Caki2 (cell line): ENCODE results near the gene MYLK3. TPM values are rescaled to one million over a fixed set of nuclear protein-coding genes. Genes with fewer than 3 reads are reported as not detected.
"Not testable (repeated sequence)": the region's sequence is repeated elsewhere in the genome, so short reads cannot be mapped to it uniquely, and the experiment has no call there.

Experiments used
- DNase-seq: peaks from one replicate; pipeline ENCODE4 v3.0.0-alpha.2; 2015; ENCODE audit warnings: low read depth
- in situ Hi-C: cut with HindIII; loops from 2 replicates; pipeline ENCODE4 v1.10.0; 2016; ENCODE audit warnings: low sequenced_read_pairs, low pct_unique_long_range_greater_than_20kb, mixed read lengths
- total RNA-seq: library from RNA; depleted of rRNA; stranded (reverse); fragments of >200 nt; shearing (Covaris generic); gene quantifications from 2 replicates; pipeline ENCODE4 v1.2.3, GENCODE V29; 2014; ENCODE audit warnings: low replicate concordance

MYLK3 gene
- total RNA-seq, 1 experiment from 2014 or later = not detected

- DNase-seq = no peak
- in situ Hi-C loops = no loop called here
Measured at GRCh38 chr16:46709469-46710005, 38.6 kb downstream of the MYLK3 start.

- DNase-seq = no peak
- in situ Hi-C loops = no loop called here
Measured at GRCh38 chr16:46706642-46707041, 41.5 kb downstream of the MYLK3 start.

- in situ Hi-C loops = no loop called here
- DNase-seq = no peak
Measured at GRCh38 chr16:46702030-46702429, 46.1 kb downstream of the MYLK3 start.

GRCh38 chr16:46701615-46702014 lies 46.5 kb downstream of the MYLK3 start:
- no peak for DNase-seq
- in situ Hi-C loops = no loop called here

GRCh38 chr16:46700048-46700447 lies 48.1 kb downstream of the MYLK3 start:
- no peak for DNase-seq

DNA sequence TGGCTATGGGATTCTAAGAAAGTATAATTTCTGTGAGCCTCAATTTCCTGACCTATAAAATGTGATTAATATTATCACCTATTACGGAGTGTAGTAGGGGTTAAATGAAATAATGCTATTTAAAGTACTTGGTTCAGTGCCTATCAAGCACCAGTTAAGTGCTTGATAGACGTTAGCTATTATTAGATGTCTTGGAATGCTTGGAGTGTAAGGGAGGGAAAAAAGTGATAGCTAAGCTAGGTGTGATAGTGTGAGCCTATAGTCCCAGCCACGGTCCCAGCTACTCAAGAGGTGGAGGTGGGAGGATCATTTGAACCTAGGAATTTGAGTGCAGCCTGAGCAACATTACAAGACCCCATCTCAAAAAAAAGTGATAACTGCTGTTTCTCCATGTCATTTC lies 51.2 kb downstream of the MYLK3 start:
- in situ Hi-C loops = no loop called here
- DNase-seq = no peak

More at GRCh38 chr16:46700048-46700447, 48.1 kb downstream of the MYLK3 start:
- in situ Hi-C loops = no loop called here

DNA sequence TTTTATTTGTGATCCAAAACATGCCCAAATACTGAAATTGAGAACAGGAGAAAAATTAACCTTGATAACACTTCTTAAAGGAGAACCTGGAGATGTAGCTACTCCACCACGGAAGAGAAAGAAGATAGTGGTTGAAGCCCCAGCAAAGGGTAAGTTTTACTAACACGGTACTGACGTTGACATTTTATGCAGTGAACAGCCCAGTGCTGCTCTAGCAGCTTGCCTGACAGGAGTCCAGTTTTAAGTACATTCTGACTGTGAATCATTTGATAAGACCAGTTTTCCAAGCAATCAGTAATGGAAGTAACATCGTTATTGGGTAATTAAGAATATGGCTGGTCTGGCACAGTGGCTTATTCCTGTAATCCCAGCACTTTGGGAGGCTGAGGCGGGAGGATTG lies 52.2 kb downstream of the MYLK3 start:
- no peak for DNase-seq
- in situ Hi-C loops = no loop called here

DNA sequence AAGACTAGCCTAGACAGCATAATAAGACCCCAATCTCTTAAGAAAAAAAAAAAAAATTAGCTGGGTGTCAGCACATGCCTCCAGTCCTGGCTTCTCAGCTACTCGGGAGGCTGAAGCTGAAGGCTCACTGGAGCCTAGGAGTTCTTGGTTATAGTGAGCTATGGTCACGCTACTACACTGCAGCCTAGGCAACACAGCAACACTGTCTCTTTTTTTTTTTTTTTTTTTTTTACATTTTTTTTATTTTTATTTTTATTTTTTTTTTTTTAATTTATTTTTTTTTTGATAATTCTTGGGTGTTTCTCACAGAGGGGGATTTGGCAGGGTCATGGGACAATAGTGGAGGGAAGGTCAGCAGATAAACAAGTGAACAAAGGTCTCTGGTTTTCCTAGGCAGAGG lies 54.5 kb downstream of the MYLK3 start:
- no peak for DNase-seq
- in situ Hi-C loops = no loop called here

- peak; percentile 37 for DNase-seq
Measured at GRCh38 chr16:46691726-46692125, 56.4 kb downstream of the MYLK3 start.

GRCh38 chr16:46690281-46691178 lies 57.6 kb downstream of the MYLK3 start:
- in situ Hi-C loops = no loop called here

More at GRCh38 chr16:46691726-46692125, 56.4 kb downstream of the MYLK3 start:
- in situ Hi-C loops = no loop called here

GRCh38 chr16:46689365-46690280 lies 58.5 kb downstream of the MYLK3 start, which contains the start of gene ORC6:
TSS of gene ORC6 (plus strand) at chr16:46689659. CDS start at chr16:46689706, 47 bp downstream.
- DNase-seq = peak; percentile 93
- in situ Hi-C loops = no loop called here

More at GRCh38 chr16:46690281-46691178, 57.6 kb downstream of the MYLK3 start:
- DNase-seq = no peak

DNA sequence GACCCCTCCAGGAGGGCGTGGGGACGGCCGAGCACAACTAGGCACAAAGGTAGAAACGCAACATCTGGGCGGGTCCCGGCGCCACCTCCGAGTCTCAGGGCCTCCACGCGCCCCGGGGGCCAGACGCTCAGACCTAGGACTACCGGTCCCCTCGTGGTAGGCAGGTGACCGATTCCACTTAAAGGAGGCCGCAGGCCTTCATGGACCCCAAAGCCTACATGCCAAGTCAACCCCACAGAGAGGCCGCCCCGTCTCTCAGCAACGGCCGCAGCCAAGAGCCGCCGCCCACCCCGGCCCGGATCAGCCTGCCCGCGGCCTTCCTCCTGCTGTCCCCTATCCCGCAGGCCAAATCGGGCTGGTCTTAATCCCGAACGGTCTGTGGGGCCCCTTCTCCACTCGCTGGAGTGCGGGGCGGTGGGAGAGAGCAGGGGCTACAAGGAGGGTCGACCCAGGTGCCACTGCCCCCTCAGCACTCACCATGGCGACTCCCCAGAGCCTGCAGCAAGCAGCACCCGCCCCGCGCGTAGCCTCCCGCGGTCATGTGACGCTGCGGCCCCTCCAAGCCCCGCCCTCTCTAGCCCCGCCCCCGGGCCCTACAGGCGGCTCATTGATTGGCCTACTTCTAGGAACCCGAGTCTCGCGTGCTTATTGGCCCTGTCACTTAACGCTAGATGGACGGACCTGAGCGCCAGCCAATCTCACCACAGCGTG lies 59.3 kb downstream of the MYLK3 start, which contains the start of gene VPS35:
TSS of gene VPS35 (minus strand) at position 525 of the 711 bp plus-strand sequence. CDS start at position 480, 45 bp downstream.
- in situ Hi-C loops = no loop called here
- peak; percentile 93 for DNase-seq

GRCh38 chr16:46688101-46688653 lies 60.0 kb downstream of the MYLK3 start:
- in situ Hi-C loops = no loop called here
- no peak for DNase-seq

- no peak for DNase-seq
- in situ Hi-C loops = no loop called here
Measured at GRCh38 chr16:46687486-46687885, 60.7 kb downstream of the MYLK3 start.

DNA sequence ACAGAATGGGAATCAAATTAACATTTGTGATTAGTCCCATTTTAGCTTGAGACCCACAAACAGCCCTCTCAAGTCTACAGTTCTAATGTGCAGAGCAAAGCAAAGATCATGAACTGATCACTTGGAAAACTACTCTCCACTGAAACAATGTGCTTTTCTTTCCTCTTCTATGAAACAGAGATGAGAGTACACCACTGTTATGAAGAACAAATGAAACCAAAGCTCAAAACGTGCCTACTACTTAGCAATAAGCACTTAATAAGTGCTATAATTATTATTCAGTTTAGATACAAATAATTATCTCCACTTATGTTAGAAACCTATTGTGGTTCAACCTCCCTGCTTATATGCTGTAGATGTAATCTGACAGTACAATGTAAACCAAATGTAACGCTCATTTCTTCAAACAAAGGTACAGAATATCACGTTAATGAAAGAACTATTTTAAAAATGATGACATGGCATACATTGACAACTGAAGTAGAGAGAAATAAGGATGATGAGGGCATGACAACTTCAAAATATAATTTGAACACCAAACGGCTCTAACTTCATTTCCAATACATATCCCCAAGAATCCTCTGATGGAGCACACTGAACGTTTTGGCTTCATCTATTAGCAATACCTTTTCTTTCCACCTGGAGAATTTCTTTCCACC lies 61.2 kb downstream of the MYLK3 start:
- in situ Hi-C loops = no loop called here

GRCh38 chr16:46681867-46682266 lies 66.3 kb downstream of the MYLK3 start:
- in situ Hi-C loops, DNase-seq: not testable (repeated sequence)

More for the DNA sequence above, 61.2 kb downstream of the MYLK3 start:
- DNase-seq = no peak

DNA sequence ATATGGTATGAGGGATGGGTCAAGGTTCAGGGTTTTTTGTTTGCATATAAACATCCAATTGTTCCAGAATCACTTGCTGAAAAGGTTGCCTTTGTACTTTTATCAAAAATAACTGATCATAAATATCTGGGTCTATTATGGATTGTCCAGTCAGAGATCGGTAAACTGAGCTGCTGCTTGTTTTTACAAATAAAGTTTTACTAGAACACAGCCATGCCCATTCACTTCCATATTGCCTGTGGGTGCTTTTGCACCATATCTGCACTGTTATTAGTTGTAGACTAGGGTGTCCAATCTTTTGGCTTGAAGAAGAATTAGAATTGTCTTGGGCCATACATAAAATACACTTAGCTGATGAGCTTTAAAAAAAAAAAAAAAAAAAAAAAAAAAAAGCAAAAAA lies 70.2 kb downstream of the MYLK3 start:
- DNase-seq, in situ Hi-C loops: not testable (repeated sequence)
